HG03025 (cell line): ENCODE measurements around the gene SMCO3.

Experiments used
- ATAC-seq: cut with Tn5 transposase; IDR thresholded peaks from one replicate; pipeline ENCODE4 v1.9.1; 2021; ENCODE audit warnings: mild to moderate bottlenecking, moderate library complexity; ENCODE audit not compliant: unreplicated experiment, low FRiP score

Gene SMCO3

DNA sequence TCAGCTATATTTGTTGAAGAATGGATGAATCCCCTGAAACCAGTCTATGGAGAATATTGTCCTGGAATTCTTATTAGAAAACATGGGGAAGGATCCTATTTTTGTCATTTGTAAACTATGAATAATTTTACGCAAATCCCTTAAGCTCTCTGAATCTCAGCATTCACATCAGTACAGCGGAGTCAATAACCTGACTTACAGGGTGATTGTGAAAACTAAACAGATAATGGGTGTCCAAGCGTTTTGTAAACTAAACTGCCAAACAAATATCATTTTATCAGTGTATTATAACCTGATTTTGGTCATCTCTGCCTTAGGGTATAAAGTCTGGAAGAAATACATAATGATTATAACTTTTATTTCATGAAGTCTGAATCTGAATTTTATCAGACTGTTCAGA is 19.4 kb upstream of the SMCO3 start:
- no peak for ATAC-seq

DNA sequence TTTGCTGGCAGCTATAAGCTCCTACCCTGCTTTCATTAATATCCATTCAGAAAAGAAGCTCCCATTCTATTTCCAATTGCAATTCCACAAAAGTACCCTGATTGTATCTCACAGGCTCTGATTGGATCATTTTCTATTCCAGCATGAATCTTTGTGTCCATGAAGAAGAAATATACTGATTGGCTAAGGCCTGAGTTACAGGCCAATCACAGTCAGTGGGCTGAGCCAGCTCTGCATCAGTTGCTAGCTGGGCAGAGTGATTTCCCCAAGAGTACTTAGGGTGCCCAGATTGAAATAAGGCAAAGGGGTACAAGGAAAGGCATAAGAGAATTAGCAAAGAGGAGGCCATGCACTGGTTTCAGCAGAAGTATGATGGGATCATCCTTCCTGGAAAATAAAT is 14.9 kb upstream of the SMCO3 start:
- peak; percentile 71 for ATAC-seq

DNA sequence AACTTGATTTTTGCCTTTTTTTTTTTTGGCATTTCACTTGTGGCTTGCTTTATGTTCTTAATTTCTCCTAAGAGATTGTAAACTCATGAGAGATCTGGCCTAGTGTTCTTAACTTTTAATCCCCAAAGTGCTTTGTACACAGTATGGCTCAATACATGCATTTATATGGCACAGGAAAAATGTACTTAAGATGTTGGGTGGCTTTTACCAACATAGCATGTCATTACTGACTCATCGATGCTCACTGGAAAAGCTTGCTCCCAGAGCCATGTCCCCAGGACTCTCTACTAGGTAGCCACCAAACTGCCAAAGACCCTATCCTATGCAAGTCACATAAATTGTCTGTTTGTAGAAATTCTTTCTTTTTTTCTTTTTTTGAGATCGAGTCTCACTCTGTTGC is 13.1 kb upstream of the SMCO3 start:
- no peak for ATAC-seq

- ATAC-seq: no peak
These were observed 12.5 kb upstream of the SMCO3 start for GRCh38 chr12:14826491-14826890.

DNA sequence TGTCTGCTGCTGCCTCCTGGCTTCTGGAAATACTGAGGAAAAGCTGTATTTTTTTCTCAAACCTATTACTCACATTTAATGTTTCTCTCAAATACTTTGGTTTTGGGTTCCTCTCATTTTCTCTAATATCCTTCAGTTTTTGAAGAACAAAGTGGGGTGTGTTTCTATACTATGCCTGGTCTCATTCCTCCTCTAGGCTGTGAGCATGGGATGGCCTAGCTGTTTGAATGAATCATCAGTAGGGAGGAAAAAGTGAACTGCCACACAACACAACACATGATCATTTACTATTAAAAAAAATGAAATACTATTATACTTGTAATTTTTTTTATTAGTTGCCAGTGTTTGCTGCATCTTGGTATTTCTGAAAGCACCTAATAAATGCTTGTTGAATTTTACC is 11.3 kb upstream of the SMCO3 start:
- ATAC-seq: no peak

DNA sequence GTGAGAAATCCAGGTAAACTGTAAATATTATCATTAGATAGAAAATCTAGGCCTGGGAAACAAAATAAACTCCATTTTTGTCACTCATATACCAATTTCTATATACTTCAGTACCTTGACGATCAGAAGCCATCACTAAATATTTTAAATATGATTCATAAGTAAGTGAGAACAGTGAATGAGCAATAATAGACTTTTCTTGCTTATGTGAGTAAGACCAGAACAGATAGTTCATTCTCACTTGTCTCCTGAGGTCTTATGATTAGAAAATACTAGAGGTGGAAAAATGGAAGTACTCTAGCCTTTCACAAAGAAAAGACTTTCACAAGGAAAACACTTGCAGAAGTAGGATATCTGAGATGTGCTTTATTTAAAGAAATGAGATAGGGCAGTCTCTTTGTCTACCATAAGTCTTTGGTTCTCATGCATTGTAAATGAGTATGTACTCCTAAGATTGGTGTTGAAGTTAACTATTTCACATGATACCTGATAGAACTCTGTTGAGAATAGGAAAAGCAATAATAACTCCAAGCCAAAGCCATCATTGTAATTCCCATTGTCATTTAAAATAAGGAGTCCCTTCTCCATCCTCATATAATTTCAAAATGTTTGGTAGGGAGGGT is 10.1 kb upstream of the SMCO3 start:
- no peak for ATAC-seq

GRCh38 chr12:14811486-14811885 is 2.5 kb downstream of the SMCO3 start:
- no peak for ATAC-seq

DNA sequence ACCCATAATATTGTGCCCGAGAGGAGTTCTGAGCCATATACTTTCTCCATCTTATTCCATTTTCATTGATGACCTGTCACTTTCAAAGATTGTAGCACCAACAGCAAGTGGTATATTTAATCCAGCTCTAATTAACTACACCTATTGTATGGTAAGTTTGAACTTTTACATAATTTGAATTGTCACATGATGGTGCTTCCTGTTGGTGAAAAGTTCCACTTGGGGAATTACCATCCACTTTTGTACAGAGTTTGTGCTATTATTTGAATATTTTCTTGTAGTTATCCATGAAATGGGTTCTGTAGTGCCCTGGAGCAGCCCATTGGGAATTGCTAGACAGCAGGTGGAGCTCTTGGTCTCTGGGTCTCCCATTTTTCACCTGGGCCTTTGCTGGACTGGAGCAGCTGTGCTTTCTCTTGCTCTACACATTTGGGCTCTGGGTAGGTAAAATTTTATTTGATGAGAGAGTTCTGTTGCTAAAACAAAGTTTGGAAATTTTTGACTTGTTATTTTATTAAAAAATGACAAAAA is 3.0 kb downstream of the SMCO3 start:
- ATAC-seq: no peak

- no peak for ATAC-seq
These were observed 3.6 kb downstream of the SMCO3 start for GRCh38 chr12:14810167-14810952.

- ATAC-seq: peak; percentile 4
These were observed 10.2 kb downstream of the SMCO3 start for GRCh38 chr12:14803830-14804160.

GRCh38 chr12:14803011-14803829 is 10.8 kb downstream of the SMCO3 start, which contains the start of the genes C12orf60 and WBP11:
C12orf60 (plus strand) TSS chr12:14803670; CDS start chr12:14822936, 19,266 bp downstream.
WBP11 (minus strand) TSS chr12:14803478; CDS start chr12:14801383, 2,095 bp downstream.
- ATAC-seq: peak; percentile 100

GRCh38 chr12:14802721-14803010 is 11.3 kb downstream of the SMCO3 start:
- no peak for ATAC-seq

DNA sequence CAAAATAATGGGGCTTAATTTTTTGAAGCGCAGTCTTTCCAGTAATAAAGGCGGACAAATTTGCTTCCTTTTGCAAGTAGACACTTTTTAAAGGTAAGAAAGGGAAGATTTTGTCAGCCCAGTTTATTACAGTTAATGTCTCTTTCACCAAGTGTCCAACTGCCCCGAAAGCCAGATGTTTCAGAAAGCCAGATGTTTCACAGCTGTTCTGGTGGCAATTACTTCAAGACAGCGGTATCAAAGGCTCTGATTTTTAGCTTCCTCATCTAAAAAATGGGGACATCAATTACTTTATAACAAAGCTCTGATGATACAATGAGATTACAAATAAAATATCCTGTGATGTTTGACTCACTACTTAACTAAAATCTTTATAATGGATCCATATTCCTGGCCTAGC is 11.7 kb downstream of the SMCO3 start:
- no peak for ATAC-seq

DNA sequence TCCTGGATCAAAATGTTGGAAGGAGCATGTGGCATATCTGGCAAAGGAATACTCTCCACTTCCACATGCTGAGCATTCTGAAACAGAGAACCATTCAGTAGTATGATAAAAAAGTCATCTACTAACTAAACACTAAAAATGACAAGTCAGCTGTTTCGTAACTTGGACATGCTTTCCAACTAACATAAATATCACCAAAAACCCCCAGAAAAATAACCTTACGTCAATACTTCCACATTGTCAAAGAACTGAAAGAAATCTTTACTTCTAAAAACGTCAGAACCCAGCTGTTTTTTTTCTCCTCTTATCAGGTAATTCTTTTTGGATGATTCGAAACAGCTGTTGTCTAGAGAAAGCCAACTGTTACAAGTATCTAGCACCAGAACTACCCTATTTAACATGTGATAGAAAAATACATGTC is 18.9 kb downstream of the SMCO3 start:
- ATAC-seq: no peak

- ATAC-seq: no peak
These were observed 28.4 kb downstream of the SMCO3 start for GRCh38 chr12:14785568-14785967.

- no peak for ATAC-seq
These were observed 29.5 kb downstream of the SMCO3 start for GRCh38 chr12:14784471-14784870.

DNA sequence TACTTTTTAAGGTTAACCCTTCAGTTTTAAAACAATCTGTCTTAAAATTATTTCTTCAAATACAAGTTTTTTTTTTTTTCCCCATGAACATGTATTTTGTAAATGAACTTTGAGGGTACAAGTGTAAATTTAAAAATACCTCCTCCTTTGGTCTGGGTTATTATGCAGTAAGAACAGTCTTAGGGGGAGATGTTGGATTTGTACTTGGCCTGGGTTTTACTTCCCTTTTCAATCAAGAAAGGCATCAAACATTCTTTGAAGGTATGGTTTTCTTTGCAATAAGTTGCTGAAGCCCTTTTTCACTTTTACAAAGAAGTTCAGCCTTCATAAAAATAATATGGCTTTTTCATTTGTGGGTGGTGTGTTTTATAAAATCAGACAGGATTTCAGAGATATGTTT is 31.2 kb downstream of the SMCO3 start:
- ATAC-seq: peak; percentile 71

- ATAC-seq: no peak
These were observed 32.4 kb downstream of the SMCO3 start for GRCh38 chr12:14781563-14781962.

GRCh38 chr12:14780859-14781258 is 33.1 kb downstream of the SMCO3 start:
- ATAC-seq: no peak

GRCh38 chr12:14779834-14780233 is 34.1 kb downstream of the SMCO3 start:
- no peak for ATAC-seq

DNA sequence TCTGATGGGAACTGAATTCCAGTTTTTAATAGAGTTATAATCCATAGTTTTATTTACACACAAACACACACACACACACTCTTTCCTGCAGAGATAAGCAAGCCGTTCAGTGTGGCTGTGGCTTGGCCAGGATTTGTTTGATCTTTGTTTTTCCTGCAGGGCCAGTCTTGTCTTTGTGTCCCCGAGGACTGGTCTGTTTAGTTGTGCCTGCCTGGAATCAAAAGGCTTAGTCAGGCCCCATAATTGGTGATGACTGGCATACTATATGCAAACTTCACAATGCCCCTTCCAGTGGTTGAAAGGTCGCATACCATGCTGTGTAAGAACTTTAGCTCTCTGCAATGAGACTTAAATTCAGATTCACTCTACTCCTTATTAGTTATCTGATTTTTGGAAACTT is 36.7 kb downstream of the SMCO3 start:
- ATAC-seq: no peak
